ENCODE results near the gene NAGK.
A peak's percentile ranks its signal among the peaks of the same experiment; 100 is the strongest.

NAGK gene

DNA sequence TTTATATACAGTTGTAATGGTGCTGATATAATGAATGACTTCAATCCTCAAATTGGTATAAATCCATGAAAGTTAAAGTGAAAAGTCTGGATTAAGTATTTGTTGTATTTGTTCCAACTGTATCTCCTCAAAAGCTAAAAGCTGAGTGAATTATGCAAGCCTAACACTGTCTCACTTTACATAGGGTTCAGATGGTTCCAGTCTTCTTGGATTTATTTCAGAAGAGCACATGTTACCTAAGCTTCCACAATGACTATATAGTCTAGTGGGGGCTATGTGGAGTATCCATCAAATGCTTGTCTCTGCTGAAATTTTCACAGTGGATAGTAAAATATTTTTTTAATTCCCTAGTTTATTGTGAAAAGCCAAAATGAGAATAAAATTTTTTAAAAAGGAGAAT is 48.6 kb downstream of the NAGK start:
- no peak for DNase-seq

DNA sequence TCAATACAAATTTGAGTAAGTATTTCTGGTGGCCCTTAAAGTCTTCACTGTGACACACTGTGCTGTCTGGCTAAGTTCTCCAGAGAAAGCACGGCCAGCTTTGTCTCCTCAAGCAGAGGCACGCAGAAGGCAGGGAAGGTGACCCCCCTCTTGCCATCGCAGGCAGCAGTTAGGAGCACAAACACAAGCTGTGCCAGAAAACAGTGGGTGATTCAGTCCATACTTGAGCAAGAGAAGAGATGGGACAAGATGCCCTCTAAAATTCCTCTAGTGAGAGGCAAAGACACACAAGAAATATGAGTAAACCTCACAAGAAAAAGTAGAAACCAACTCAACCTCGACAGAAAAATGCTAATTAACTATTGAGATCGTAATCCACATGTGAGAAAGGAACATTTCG is 51.7 kb downstream of the NAGK start:
- no peak for DNase-seq

DNA sequence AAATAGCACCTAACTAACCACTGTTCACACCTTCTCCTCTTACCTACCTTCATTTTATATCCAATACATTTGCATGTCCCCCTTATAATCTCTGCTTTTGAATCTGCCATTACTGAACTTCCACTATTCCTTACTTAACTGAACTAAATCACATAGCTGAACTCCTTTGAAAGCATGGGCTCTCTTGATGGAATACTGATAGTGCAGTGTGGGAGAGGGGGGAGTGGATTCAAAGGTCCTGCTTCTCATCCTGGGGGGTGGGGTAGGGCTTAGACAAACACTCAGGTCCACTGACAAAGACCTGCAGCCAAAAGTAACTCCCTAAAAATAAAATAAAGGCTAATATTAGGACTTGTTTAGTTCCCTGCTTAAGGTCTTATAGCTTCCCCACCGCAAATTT is 53.0 kb downstream of the NAGK start:
- no peak for DNase-seq

DNA sequence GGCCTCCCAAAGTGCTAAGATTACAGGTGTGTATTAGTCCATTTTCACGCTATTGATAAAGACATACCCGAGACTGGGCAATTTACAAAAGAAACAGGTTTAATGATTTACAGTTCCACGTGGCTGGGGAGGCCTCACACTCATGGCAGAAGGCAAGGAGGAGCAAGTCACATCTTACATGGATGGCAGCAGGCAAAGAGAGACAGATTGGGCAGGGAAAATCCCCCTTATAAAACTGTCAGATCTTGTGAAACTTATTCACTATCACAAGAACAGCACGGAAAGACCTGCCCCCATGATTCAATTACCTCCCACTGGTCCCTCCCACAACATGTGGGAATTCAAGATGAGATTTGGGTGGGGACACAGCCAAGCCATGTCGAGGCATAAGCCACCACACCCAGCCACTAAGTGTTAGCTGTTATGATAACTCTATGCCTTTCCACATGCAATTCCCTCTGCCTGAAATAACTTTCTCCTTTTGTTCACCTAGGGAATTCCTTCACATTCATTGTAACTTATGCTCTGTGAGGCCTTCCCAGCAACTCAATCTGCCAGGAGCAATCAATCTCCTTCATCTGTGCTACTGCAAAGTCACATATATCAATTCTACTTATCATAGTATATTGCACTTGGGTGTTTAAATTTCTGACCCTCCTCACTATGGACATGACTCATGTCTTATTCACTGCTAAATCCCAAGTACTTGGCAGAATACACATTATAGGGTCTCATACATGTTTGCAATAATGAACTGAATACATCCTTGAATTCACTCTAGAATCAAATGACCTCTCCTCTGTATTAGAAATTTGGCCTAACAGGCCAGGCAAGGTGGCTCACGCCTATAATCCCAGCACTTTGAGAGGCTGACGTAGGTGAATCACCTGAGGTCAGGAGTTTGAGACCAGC is 54.2 kb downstream of the NAGK start:
- DNase-seq, result peak; percentile 18

- DNase-seq, result no peak
Measured at GRCh38 chr2:71125506-71126294, 57.3 kb downstream of the NAGK start.

GRCh38 chr2:71126957-71127356 is 58.5 kb downstream of the NAGK start:
- no peak for DNase-seq

Measured in hematopoietic multipotent progenitor cell treated with erythropoietin and hydrocortisone succinate and interleukin-3 and kit ligand, for 4 days (in vitro differentiated cells).